ENCODE measurements around the gene EBLN1.

Gene EBLN1

DNA sequence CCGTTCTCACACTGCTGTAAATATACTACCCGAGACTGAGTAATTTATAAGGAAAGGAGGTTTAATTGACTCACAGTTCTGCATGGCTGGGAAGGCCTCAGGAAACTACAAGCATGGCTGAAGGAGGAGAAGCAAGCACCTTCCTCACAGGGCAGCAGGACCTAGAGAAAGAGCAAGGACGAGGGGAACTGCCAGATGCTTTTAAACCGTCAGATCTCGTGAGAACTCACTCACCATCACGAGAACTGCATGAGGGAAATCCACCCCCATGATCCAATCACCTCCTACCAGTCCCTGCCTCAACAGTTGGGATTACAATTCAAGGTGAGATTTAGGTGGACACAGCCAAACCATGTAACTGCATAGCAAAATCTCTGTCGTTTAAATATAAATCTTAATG lies at the start of gene EBLN1:
Gene EBLN1 (minus strand): TSS at position 174 of the 400 bp plus-strand sequence. CDS start 8,032 bp downstream, outside the sequence.
- DNase-seq (ENCODE audit: low read depth in 2 of 2, low spot score in 1 of 2) = no peak

DNA sequence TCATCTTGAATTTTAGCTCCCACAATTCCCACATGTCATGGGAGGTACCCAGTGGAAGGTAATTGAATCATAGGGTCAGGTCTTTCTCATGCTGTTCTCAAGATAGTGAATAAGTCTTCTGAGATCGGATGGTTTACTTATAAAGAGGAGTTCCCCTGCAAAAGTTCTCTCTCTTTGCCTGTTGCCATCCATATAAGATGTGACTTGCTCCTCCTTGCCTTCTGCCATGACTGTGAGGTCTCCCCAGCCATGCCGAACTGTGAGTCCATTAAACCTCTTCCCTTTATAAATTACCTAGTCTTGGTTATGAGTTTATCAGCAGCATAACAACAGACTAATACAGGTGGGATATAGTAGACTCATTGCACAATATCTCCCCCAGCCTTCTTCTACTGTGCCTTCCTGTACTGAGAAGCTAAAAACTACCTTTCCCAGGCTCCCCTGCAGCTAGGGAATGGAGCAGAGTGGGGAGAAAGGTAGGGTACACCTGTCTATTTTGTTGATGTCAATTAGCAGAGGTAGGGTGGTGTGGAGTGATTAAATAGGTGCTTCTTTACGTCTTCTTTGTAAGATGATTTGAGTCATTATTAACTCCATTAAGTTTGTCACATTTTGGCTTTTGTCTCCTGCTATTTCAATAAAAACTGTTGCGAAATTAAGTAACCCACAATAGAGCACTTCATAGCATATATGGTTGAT lies 48.2 kb upstream of the EBLN1 start:
- DNase-seq (ENCODE audit: low read depth in 2 of 2, low spot score in 1 of 2) = no peak

DNA sequence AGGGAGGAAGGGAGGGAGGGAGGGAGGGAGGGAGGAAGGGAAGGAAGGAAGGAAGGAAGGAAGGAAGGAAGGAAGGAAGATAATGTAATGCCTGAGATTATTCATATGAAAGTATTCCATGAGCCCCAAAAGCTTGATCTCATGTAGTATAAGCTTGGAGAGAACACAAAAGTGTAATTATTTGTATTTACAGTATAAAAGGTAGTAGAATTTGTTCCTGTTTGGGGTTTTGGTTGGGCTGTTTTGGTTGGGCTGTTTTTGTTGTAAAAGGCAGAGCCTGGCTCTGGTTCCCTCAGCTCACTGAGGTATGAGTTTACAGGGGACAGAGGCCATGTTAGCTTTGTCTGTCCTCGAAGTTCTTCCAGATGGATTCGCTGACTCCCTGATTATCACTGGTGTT lies 45.3 kb upstream of the EBLN1 start:
- DNase-seq (ENCODE audit: low read depth in 2 of 2, low spot score in 1 of 2) = no peak

GRCh38 chr10:22259280-22259679 lies 41.5 kb upstream of the EBLN1 start:
- DNase-seq (ENCODE audit: low read depth in 2 of 2, low spot score in 1 of 2) = no peak

DNA sequence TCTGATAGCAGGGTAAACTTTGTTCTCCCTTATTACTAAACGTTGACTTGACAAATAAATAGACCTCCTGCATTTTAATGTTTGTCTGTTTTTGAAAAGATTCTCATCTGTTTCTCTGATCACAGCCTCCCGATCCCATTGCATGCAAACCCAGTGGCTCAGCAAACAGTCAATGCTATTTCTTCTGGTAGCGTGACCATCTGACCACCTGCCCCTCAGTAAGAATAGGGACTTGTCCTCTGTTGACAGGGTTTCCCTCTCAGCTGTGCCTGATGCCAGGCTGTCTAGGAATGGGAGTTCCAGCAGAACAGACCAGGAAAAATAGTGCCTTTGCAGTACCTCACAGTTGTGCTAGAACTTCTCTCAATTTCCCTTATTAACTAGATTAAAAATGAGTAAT lies 40.7 kb upstream of the EBLN1 start:
- DNase-seq (ENCODE audit: low read depth in 2 of 2, low spot score in 1 of 2) = no peak

DNA sequence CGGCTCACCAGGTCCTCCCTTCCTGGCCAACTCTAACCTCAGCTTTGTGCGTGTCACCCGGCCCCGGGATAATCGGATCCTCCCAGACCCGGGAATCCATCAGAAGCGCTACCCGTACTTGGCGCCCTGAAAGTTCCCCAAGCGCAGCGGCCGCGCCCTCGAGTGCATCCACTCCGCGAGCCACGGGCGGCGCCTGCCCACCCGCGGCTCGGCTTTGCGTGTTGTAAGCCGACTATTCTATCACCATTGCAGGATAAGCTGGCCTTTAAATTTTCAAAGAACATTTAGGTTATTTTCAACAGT lies 35.7 kb upstream of the EBLN1 start:
- DNase-seq (ENCODE audit: low read depth in 2 of 2, low spot score in 1 of 2) = no peak

DNA sequence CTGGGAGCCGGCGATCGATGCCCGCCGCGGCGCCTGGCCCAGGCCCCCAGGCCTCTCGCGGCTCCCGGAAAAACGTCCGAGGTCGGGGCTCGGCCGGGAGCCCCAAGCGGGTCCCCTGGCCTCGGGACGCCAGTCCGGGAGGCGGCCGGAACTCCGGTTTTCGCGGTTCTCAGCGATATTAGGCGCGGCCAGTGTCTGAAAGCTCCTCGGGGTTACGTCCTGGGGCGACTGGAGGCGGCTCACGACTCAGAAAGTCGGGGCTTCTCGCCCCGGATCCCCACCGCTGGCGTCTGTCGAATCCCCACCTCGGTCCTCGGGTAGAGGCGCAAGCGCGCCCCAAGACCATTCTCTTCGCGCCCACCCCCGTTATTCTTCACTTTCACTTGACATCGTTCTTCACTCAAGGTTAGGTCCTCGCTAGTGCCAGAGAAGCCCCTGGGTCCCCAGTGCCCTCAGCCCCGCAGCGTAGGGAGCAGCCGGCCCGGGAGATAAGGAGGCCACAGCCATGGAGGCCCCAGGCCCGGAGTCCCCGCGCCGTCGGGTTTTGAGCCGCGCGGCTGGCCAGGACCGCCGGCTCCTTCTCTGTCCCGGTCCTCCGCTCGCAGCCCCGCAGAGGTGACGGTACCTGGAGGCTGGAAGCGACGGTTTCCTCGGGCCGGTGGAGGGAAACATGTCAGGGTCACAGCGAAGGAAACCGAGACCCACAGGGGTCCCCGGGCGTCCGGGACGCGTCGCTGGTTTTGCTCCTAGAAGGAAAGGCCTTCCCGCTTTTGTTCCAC lies 35.2 kb upstream of the EBLN1 start:
- no peak for DNase-seq (ENCODE audit: low read depth in 2 of 2, low spot score in 1 of 2)

DNA sequence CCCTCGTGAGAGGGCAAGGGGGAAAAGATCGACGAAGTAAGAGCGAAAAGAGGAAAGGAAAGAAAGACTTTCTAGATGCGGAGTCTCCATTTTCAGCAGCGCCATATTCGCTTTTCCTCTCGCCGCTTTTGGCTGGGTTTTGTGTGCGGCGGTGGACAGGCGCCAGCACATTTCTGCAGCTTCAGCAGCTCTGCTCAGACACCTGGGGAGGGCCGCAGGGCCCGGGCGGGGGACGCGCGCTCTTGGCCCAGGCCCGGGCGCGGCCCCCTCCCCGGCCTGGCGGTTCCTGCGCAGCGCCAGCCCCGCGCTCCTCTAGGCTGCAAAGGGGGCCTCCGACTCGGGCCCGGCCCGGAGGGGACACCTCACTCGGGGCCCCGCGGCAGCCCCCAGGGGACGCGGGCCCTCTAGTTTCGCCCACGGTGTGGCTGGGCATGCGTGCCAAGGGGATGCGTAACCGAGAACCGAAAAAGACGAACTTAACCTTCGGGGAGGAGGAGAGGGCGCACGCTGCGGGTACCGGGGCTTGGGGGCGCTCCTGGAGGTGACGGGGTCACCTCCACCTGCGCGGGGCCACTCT lies 34.5 kb upstream of the EBLN1 start:
- no peak for DNase-seq (ENCODE audit: low read depth in 2 of 2, low spot score in 1 of 2)

DNA sequence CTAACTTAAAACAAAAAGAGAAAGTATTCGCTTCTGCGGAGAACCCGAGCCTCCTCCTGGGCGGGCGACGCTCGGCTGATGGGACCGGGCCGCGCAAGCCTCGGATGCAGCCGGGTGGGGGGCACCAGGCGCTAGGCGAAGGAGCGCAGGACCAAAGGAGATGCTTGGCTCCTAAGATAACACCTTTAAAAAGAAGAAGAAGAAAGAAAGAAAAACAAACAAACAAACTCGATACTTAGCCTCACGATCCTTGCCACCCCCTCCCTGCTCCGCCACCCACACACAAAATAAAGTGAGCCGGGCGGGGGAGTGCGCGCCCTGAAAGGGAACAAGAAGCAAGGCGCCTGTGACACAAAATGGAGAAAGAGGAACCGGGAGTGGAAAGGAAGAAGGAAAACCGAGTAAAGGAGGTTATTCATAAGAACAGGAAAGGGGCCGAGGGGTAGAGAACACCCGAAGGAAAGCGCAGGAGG lies 34.0 kb upstream of the EBLN1 start:
- DNase-seq (ENCODE audit: low read depth in 2 of 2, low spot score in 1 of 2) = peak; percentile 36 to 41

- DNase-seq (ENCODE audit: low read depth in 2 of 2, low spot score in 1 of 2) = no peak
These were observed 33.3 kb upstream of the EBLN1 start for GRCh38 chr10:22250897-22251660.

DNA sequence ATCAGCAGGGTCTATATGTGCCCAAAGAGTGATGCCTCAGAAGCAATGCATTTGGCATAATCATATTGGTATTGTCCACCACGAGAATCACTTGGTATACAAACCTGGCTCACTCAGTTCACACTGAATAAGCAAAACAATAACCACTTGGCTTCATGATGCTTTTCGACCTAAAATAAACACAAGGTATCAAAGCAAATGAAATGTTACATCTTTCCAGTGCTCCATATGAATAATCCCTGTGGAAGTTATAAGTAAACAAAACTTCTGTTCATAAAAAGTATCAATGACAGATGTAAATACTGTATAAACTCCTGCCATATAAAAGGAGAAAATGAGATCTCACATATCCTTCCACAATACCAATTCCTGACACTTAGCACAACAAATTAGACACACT lies 29.8 kb upstream of the EBLN1 start:
- DNase-seq (ENCODE audit: low read depth in 2 of 2, low spot score in 1 of 2) = no peak

- DNase-seq (ENCODE audit: low read depth in 2 of 2, low spot score in 1 of 2) = no peak
These were observed 29.0 kb upstream of the EBLN1 start for GRCh38 chr10:22246680-22247391.

DNA sequence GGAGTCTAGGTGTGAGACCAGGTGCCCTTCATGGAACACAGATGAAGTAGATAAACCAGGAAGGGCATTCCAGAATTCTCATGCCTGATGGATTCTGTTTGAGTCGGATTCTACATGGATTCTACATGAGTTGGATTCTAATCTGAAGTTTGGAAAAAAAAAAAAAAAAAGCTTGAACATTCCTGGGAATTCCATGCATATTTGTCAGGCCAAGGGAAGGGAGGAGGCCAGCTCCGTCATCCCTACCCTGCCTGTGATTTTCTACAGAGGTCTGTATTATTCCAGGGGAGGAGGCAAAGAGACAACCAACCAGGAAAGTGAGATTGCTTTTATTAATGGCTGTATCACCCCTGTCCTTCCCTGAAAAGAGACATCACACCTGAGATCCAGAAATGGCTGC lies 27.8 kb upstream of the EBLN1 start:
- no peak for DNase-seq (ENCODE audit: low read depth in 2 of 2, low spot score in 1 of 2)

- no peak for DNase-seq (ENCODE audit: low read depth in 2 of 2, low spot score in 1 of 2)
These were observed 27.0 kb upstream of the EBLN1 start for GRCh38 chr10:22244855-22245254.

- DNase-seq (ENCODE audit: low read depth in 2 of 2, low spot score in 1 of 2) = no peak
These were observed 26.2 kb upstream of the EBLN1 start for GRCh38 chr10:22244001-22244400.

DNA sequence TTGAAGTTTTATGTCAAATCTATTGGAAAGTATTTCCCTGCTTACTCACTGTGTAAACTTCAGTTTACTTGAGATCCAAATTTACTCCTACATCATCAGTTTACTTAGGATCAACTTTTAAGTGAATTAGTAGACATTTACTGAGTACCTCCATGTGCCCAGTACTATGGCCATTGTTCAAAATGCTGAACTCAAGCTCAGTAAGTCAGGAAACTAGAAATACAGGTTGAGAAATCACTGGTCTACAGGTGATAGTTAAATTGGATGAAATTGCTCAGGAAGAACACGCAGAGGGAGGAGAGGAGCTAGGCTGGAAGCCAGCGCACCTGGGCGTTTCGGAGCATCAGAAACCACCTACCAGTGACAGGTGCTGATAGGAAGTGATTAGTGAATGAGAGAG lies 25.5 kb upstream of the EBLN1 start:
- DNase-seq (ENCODE audit: low read depth in 2 of 2, low spot score in 1 of 2) = no peak

DNA sequence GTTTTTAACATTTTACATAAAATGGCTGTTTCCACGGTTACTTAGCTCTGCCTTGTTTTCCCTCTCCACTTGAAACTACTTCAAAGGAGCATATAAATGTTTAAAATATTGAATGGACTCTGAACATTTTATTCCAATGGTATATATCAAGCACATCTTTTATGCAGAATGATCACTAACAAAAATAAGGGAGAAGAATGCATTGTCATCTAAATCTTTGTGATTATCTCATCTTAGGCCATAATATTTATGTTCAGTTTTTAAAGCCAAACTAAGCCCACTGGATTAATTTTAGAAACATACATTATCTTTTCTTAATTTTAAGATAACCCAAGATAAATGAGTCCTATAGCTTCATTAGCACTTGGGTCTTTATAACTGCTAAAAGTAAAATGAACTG lies 13.4 kb upstream of the EBLN1 start:
- DNase-seq (ENCODE audit: low read depth in 2 of 2, low spot score in 1 of 2) = no peak

GRCh38 chr10:22230158-22230833 lies 12.5 kb upstream of the EBLN1 start:
- no peak for DNase-seq (ENCODE audit: low read depth in 2 of 2, low spot score in 1 of 2)

DNA sequence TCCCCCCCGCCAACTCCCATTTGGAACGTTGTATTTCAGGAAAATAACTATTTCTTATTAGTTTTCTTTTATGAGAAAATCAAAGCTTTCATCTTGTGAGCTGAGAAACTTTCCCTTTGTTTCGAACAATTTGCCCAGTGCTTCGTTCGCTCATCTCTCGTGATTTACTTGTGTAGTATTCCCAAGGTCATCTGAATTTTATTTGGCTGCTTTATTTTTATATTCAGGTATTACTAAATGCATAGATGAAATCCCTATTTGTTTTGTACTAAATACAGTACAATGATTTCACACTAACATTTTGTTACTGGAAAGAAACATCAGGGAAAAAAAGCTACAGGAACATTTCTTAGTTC lies 12.0 kb upstream of the EBLN1 start:
- no peak for DNase-seq (ENCODE audit: low read depth in 2 of 2, low spot score in 1 of 2)

DNA sequence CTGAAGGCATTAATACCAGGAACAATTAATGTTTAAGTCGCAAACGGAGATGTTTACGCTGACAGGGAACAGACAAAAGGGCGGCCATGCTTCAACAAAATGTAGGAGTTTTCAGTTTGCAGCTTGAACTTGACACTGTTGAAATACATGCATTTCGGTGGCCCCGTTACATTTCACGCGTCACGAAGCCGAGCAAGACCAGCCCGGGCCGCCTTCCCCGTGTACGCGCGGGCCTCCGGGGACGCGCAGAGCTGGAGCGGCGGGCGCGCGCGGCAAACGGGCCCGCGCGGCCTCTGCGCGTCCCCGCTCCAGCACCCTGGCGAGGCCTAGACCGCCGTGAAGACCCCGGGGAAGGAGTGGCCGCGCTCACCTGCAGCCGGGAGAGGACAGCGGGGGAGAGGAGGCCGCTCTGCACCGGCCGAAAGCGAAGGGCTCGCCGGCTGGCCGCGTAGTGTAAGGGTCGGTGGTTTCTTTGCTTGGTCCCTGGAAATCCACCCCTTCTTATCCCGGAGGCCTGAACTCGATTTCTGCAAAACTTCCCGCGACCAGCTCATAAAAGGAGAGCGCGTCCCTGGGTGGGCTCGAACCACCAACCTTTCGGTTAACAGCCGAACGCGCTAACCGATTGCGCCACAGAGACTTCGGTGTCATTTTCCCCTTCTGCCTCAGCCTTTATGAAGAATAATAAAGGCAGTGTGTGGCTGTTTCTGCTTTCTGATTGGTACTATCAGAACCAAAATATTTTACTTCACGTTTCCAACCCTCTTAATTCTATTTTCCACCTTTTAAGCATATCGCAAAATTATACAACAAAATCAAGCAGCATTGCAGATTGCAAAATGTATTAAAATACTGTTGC lies 11.4 kb upstream of the EBLN1 start:
- DNase-seq (ENCODE audit: low read depth in 2 of 2, low spot score in 1 of 2) = peak; percentile 45 to 68
